Endothelial cell of umbilical vein (primary cell): Measurements from ENCODE around the gene CERS3. TPM values are rescaled to one million over a fixed set of nuclear protein-coding genes. Genes with fewer than 3 reads are reported as not detected.

Source experiments
- BruUV-seq: library from RNA; stranded (reverse); fragments of 400-500 nt; replicated peaks from 2 replicates; lab custom pipeline; 2021; lab: Mats Ljungman, UMichigan
- CTCF ChIA-PET: fragments of 300-600, 350-600 bp; sonication (Branson Sonifier 250); formaldehyde crosslinking; loops from one replicate; lab custom pipeline; 2021; ENCODE audit warnings: antibody characterized with exemption, inconsistent platforms; lab: Charles Lee
- POLR2A ChIA-PET: fragments of 300-600, 350-600 bp; sonication (Branson Sonifier 250); formaldehyde crosslinking; loops from one replicate; lab custom pipeline; 2021; ENCODE audit warnings: antibody characterized with exemption, inconsistent platforms; lab: Charles Lee
- DNase-seq: peaks from one replicate; pipeline ENCODE4 v3.0.0-alpha.2; 2011; ENCODE audit warnings: low read depth, low spot score
- FAIRE-seq: peaks from 2 replicates; lab custom pipeline; 2011; peaks lifted over from hg19 to GRCh38; lab: Jason Lieb, UNC
- H2AFZ ChIP-seq: 2 replicates; pipeline ENCODE4 v1.6.0; 2012; ENCODE audit warnings: low read depth, low read length, control low read depth, inconsistent platforms
- H3K27ac ChIP-seq: 2 replicates; pipeline ENCODE4 v1.5.1; 2011; ENCODE audit warnings: low read depth, mild to moderate bottlenecking, control low read depth, low read length, moderate library complexity; ENCODE audit not compliant: insufficient read depth
- H3K27me3 ChIP-seq, 2 experiments: 2 replicates each; pipeline versions ENCODE4 v1.6.0 to v1.6.1; 2011; ENCODE audit warnings: low read length in 2 of 2, mixed read lengths in 1 of 2; ENCODE audit not compliant: control insufficient read depth in 2 of 2, insufficient read depth in 2 of 2
- H3K36me3 ChIP-seq, 2 experiments: 2 replicates in 1 of 2; 3 replicates in 1 of 2; pipeline ENCODE4 v1.5.1; 2011; ENCODE audit warnings: low read length in 2 of 2, mild to moderate bottlenecking in 1 of 2, moderate library complexity in 1 of 2; ENCODE audit not compliant: control insufficient read depth in 2 of 2, insufficient read depth in 2 of 2; ENCODE audit errors: extremely low read depth in 1 of 2
- H3K4me1 ChIP-seq: 3 replicates; pipeline ENCODE4 v1.5.1; 2011; ENCODE audit warnings: mild to moderate bottlenecking, low read length; ENCODE audit not compliant: control insufficient read depth, insufficient read depth; ENCODE audit errors: extremely low read depth
- H3K4me2 ChIP-seq: 2 replicates; pipeline ENCODE4 v1.6.1; 2011; ENCODE audit warnings: low read length, control low read depth, mixed read lengths; ENCODE audit not compliant: insufficient read depth
- H3K4me3 ChIP-seq, 3 experiments: fragments of 200-600 bp in 1 of 3; sonication (generic), shearing (Covaris generic) in 1 of 3; replicated peaks in 1 of 3; 2 replicates each; pipeline ENCODE4 v1.5.1; 2011 to 2016; ENCODE audit warnings: control low read depth in 3 of 3, low read length in 3 of 3, mild to moderate bottlenecking in 2 of 3, inconsistent platforms in 1 of 3, low read depth in 1 of 3, moderate library complexity in 1 of 3; ENCODE audit not compliant: insufficient read depth in 1 of 3
- H3K79me2 ChIP-seq: 2 replicates; pipeline ENCODE4 v1.6.0; 2012; ENCODE audit warnings: low read length, inconsistent platforms; ENCODE audit not compliant: control insufficient read depth, insufficient read depth
- H3K9ac ChIP-seq: replicated peaks from 2 replicates; pipeline ENCODE3; 2011; ENCODE audit warnings: low read length, control low read depth; ENCODE audit not compliant: insufficient read depth; ENCODE audit errors: extremely low read depth
- H3K9me1 ChIP-seq: replicated peaks from 3 replicates; pipeline ENCODE4 v1.6.0; 2011; ENCODE audit warnings: mild to moderate bottlenecking, low read length; ENCODE audit not compliant: control insufficient read depth, insufficient read depth; ENCODE audit errors: extremely low read depth
- H3K9me3 ChIP-seq: replicated peaks from 2 replicates; pipeline ENCODE4 v1.5.1; 2012; ENCODE audit warnings: low read length, inconsistent platforms; ENCODE audit not compliant: control insufficient read depth, insufficient read depth
- H4K20me1 ChIP-seq: replicated peaks from 2 replicates; pipeline ENCODE3; 2011; ENCODE audit warnings: mild to moderate bottlenecking, low read length; ENCODE audit not compliant: control insufficient read depth, insufficient read depth; ENCODE audit errors: extremely low read depth
- EZH2 ChIP-seq: IDR thresholded peaks from 2 replicates; pipeline ENCODE4 v1.6.1; 2012; ENCODE audit warnings: borderline replicate concordance, low read depth, mild to moderate bottlenecking, moderate library complexity, low read length, inconsistent platforms; ENCODE audit not compliant: severe bottlenecking
- FOS ChIP-seq: IDR thresholded peaks from 2 replicates; pipeline ENCODE4 v1.6.1; 2011; ENCODE audit warnings: mild to moderate bottlenecking, low read length, moderate library complexity, borderline replicate concordance; ENCODE audit not compliant: insufficient read depth
- MAX ChIP-seq: IDR thresholded peaks from 2 replicates; pipeline ENCODE4 v1.6.1; 2011; ENCODE audit not compliant: insufficient read depth, insufficient read length
- POLR2A ChIP-seq: IDR thresholded peaks from 2 replicates; pipeline ENCODE4 v1.6.1; 2012; ENCODE audit warnings: low read depth, mild to moderate bottlenecking, control low read depth, low read length
- POLR2AphosphoS5 ChIP-seq: IDR thresholded peaks from 2 replicates; pipeline ENCODE4 v1.6.1; 2012; ENCODE audit warnings: low read depth, mild to moderate bottlenecking, control low read depth, low read length, moderate library complexity; ENCODE audit not compliant: insufficient read depth
- dilution Hi-C: fragments of 300-500 bp; cut with MboI; formaldehyde crosslinking; loops from one replicate; pipeline ENCODE4 v1.15.0; 2019; ENCODE audit warnings: low sequenced_read_pairs; ENCODE audit not compliant: extremely low pct_ligation_motif_present
- intact Hi-C: fragments of 100-400 bp; cut with micrococcal nuclease; formaldehyde crosslinking; loops from one replicate; pipeline ENCODE4 v1.10.0; 2022
- polyA plus RNA-seq, 4 experiments: library from polyadenylated mRNA; depleted of rRNA in 3 of 4; stranded (reverse) in 3 of 4; unstranded in 1 of 4; fragments of >200 nt; gene quantifications; 2 replicates each; pipeline versions ENCODE4 v1.2.1 to v1.2.3, GENCODE V29; 2011 to 2012; ENCODE audit warnings: missing spikeins in 1 of 4
- total RNA-seq: library from RNA; stranded (reverse); gene quantifications from 2 replicates; pipeline ENCODE4 v1.2.3, GENCODE V29; 2021
- TF ChIP-seq, protein P1 (sequence below), 2 donors: IDR thresholded peaks; 1 replicate in 1 of 2; 2 replicates in 1 of 2; pipeline ENCODE4 v1.5.1; 2011; ENCODE audit warnings: low read length in 2 of 2, mild to moderate bottlenecking in 2 of 2, moderate library complexity in 2 of 2, control low read depth in 1 of 2, inconsistent platforms in 1 of 2, low read depth in 1 of 2; ENCODE audit not compliant: insufficient read depth in 1 of 2; ENCODE audit errors: extremely low read depth in 1 of 2

CERS3 gene
- total and polyA plus RNA-seq, 2 donors (not counting 3 experiments of a cell fraction or from before 2014, with no cell fraction given) = not detected

- intact Hi-C loops = loop anchor here (10.0 kb wide), 1 partner anchor 79 kb away; no protein-coding TSS in a partner anchor
Measured at GRCh38 chr15:100463515-100463914, 65.2 kb downstream of the CERS3 start.

DNA sequence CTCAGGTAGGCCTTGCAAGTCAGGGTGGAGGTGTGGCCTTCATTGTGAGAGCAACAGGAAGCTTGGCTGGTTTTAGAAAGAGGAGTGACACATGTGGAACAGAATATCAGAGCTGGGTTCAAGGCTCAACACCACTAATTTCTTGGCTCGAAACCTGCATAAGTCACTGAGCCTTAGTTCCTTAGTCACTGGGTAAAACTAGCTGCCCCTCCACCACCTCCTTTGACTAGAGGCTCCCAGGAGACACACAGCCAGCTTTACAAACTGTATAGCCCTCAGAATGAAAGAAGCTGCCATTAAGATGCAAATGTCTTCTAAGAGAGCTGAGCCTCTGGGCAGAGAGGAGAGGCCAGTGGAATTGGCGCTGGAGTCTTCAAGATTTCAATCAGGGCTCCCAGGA lies 67.7 kb downstream of the CERS3 start:
- H3K9ac ChIP-seq = no peak overlapping the region
- CTCF ChIA-PET = no interaction called here
- no peaks in the 10 kb centered on the region for H3K9me1 ChIP-seq
- peaks cover 4% of the 10 kb centered on the region for H3K9me3 ChIP-seq
- no peak overlapping the region for H3K4me2 ChIP-seq
- H3K36me3 ChIP-seq = no peaks in the 10 kb centered on the region
- dilution Hi-C loops = no loop called here
- BruUV-seq = no TSS peak
- DNase-seq = no peak
- no peaks in the 10 kb centered on the region for H3K79me2 ChIP-seq
- no peak for FAIRE-seq
- H3K27me3 ChIP-seq = no peaks in the 10 kb centered on the region
- intact Hi-C loops = loop anchor here (10.0 kb wide), 1 partner anchor 76 kb away; no protein-coding TSS in a partner anchor
- H2AFZ ChIP-seq = no peak overlapping the region
- no peak for TF ChIP-seq EZH2
- TF ChIP-seq MAX = no peak
- no peak for TF ChIP-seq POLR2AphosphoS5
- no peak for TF ChIP-seq FOS
- no peak overlapping the region for H3K4me3 ChIP-seq
- H3K4me1 ChIP-seq = no peaks in the 10 kb centered on the region
- POLR2A ChIA-PET = no interaction called here
- H4K20me1 ChIP-seq = no peaks in the 10 kb centered on the region
- no peak overlapping the region for H3K27ac ChIP-seq

More at GRCh38 chr15:100463515-100463914, 65.2 kb downstream of the CERS3 start:
- no peaks in the 10 kb centered on the region for H3K4me1 ChIP-seq
- peaks cover 4% of the 10 kb centered on the region for H3K9me3 ChIP-seq
- no peaks in the 10 kb centered on the region for H3K36me3 ChIP-seq
- no TSS peak for BruUV-seq
- H3K27me3 ChIP-seq = no peaks in the 10 kb centered on the region
- H2AFZ ChIP-seq = no peak overlapping the region
- ChIA-PET POLR2A (no interaction called here), CTCF (no interaction called here)
- H3K27ac ChIP-seq = no peak overlapping the region
- no peaks in the 10 kb centered on the region for H4K20me1 ChIP-seq
- H3K79me2 ChIP-seq = no peaks in the 10 kb centered on the region
- H3K4me3 ChIP-seq = no peak overlapping the region
- DNase-seq (no peak), FAIRE-seq (no peak)
- H3K9ac ChIP-seq = no peak overlapping the region
- TF ChIP-seq, protein P1, sequence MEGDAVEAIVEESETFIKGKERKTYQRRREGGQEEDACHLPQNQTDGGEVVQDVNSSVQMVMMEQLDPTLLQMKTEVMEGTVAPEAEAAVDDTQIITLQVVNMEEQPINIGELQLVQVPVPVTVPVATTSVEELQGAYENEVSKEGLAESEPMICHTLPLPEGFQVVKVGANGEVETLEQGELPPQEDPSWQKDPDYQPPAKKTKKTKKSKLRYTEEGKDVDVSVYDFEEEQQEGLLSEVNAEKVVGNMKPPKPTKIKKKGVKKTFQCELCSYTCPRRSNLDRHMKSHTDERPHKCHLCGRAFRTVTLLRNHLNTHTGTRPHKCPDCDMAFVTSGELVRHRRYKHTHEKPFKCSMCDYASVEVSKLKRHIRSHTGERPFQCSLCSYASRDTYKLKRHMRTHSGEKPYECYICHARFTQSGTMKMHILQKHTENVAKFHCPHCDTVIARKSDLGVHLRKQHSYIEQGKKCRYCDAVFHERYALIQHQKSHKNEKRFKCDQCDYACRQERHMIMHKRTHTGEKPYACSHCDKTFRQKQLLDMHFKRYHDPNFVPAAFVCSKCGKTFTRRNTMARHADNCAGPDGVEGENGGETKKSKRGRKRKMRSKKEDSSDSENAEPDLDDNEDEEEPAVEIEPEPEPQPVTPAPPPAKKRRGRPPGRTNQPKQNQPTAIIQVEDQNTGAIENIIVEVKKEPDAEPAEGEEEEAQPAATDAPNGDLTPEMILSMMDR (IDR thresholded peaks at IDR 0.05; ENCODE audit: extremely low read depth in 1 of 2, insufficient read depth in 1 of 2, low read depth in 1 of 2, low read length in 2 of 2) = no peak
- TF ChIP-seq MAX (no peak), POLR2AphosphoS5 (no peak), POLR2A (no peak)
- no peaks in the 10 kb centered on the region for H3K9me1 ChIP-seq
- H3K4me2 ChIP-seq = no peak overlapping the region
- dilution Hi-C loops = no loop called here
